GM12878 (cell line): ENCODE results near the gene THADA. TPM values are rescaled to one million over a fixed set of nuclear protein-coding genes. Genes with fewer than 3 reads are reported as not detected.

Experiments
- ATAC-seq: fragments of 200-7000 bp; cut with Tn5 transposase; 3 replicates; pipeline ENCODE4 v1.9.1; 2020; ENCODE audit warnings: mild to moderate bottlenecking, moderate library complexity
- BruUV-seq: library from RNA; stranded (reverse); fragments of 400-500 nt; replicated peaks from 2 replicates; lab custom pipeline; 2021; lab: Mats Ljungman, UMichigan
- CTCF ChIA-PET: fragments of 300-600 bp; sonication (Branson Sonifier 250); formaldehyde crosslinking; extraction: SDS; loops from one replicate; lab custom pipeline; 2021; ENCODE audit warnings: inconsistent platforms; lab: Yijun Ruan, JAX
- POLR2A ChIA-PET: fragments of 350-600 bp; formaldehyde crosslinking; extraction: SDS; loops from one replicate; lab custom pipeline; 2021; ENCODE audit warnings: inconsistent platforms; lab: Charles Lee
- RAD21 ChIA-PET: fragments of 300-600 bp; sonication (Branson Sonifier 250); formaldehyde crosslinking; loops from one replicate; lab custom pipeline; 2023; ENCODE audit warnings: antibody characterized with exemption; ENCODE audit not compliant: unreplicated experiment; lab: Charles Lee
- SMC1A ChIA-PET: fragments of 300-600 bp; sonication (Branson Sonifier 250); formaldehyde crosslinking; loops from one replicate; lab custom pipeline; 2023; ENCODE audit not compliant: unreplicated experiment, uncharacterized antibody; lab: Charles Lee
- DNase-seq: peaks from one replicate; pipeline ENCODE4 v3.0.0-alpha.2; 2011; ENCODE audit warnings: low read depth, low spot score
- FAIRE-seq: peaks from 3 replicates; lab custom pipeline; 2011; peaks lifted over from hg19 to GRCh38; lab: Jason Lieb, UNC
- H2AFZ ChIP-seq: 2 replicates; pipeline ENCODE4 v1.6.0; 2011; ENCODE audit warnings: low read depth, low read length, control low read depth; ENCODE audit not compliant: control insufficient read depth
- H3K27ac ChIP-seq: 2 replicates; pipeline ENCODE4 v1.5.1; 2011; ENCODE audit warnings: control low read depth; ENCODE audit not compliant: control insufficient read depth, insufficient read depth
- H3K27me3 ChIP-seq, 2 experiments: replicated peaks in 1 of 2; 2 replicates each; pipeline versions ENCODE4 v1.6.0 to v1.6.1; 2011; ENCODE audit warnings: low read length in 1 of 2; ENCODE audit not compliant: control insufficient read depth in 2 of 2, insufficient read depth in 2 of 2
- H3K36me3 ChIP-seq, 2 experiments: 2 replicates each; pipeline ENCODE4 v1.5.1; 2011; ENCODE audit warnings: low read length in 1 of 2; ENCODE audit not compliant: control insufficient read depth in 2 of 2, insufficient read depth in 2 of 2
- H3K4me1 ChIP-seq: 2 replicates; pipeline ENCODE4 v1.6.1; 2011; ENCODE audit warnings: mild to moderate bottlenecking, low read length, moderate library complexity, mixed read lengths; ENCODE audit not compliant: control insufficient read depth, insufficient read depth
- H3K4me2 ChIP-seq: 2 replicates; pipeline ENCODE4 v1.6.0; 2011; ENCODE audit warnings: control low read depth; ENCODE audit not compliant: control insufficient read depth, insufficient read depth
- H3K4me3 ChIP-seq: fragments of 200-600 bp; sonication (generic); 2 replicates; pipeline ENCODE4 v1.5.1; 2016
- H3K79me2 ChIP-seq: 2 replicates; pipeline ENCODE4 v1.6.0; 2011; ENCODE audit warnings: low read length; ENCODE audit not compliant: control insufficient read depth, insufficient read depth
- H3K9ac ChIP-seq: 2 replicates; pipeline ENCODE4 v1.8.0; 2011; ENCODE audit warnings: low read length, control low read depth, mixed read lengths; ENCODE audit not compliant: control insufficient read depth, insufficient read depth
- H3K9me3 ChIP-seq: replicated peaks from 3 replicates; pipeline ENCODE4 v1.5.1; 2011; ENCODE audit warnings: mild to moderate bottlenecking, low read length; ENCODE audit not compliant: control insufficient read depth, insufficient read depth
- H4K20me1 ChIP-seq: 2 replicates; pipeline ENCODE4 v1.6.0; 2011; ENCODE audit not compliant: control insufficient read depth, insufficient read depth
- LARP7 ChIP-seq: fragments of 450-650 bp; IDR thresholded peaks from 2 replicates; pipeline ENCODE4 v1.6.1; 2017; ENCODE audit warnings: mild to moderate bottlenecking
- NFYA ChIP-seq: IDR thresholded peaks from 2 replicates; pipeline ENCODE4 v1.6.1; 2011; ENCODE audit warnings: low read depth, mild to moderate bottlenecking, low read length, improper control_type of control experiment, borderline replicate concordance
- POLR2AphosphoS2 ChIP-seq: IDR thresholded peaks from 2 replicates; pipeline ENCODE4 v1.6.1; 2011; ENCODE audit warnings: low read depth, mild to moderate bottlenecking, low read length, improper control_type of control experiment, moderate library complexity
- RFX5 ChIP-seq: IDR thresholded peaks from 2 replicates; pipeline ENCODE4 v1.6.1; 2011; ENCODE audit warnings: low read depth, low read length, improper control_type of control experiment
- SIN3A ChIP-seq: IDR thresholded peaks from 2 replicates; pipeline ENCODE4 v1.6.1; 2012; ENCODE audit warnings: low read depth, low read length, improper control_type of control experiment
- SMAD1 ChIP-seq: fragments of 450-650 bp; IDR thresholded peaks from 2 replicates; pipeline ENCODE4 v1.6.1; 2018; ENCODE audit warnings: mild to moderate bottlenecking, low read depth; ENCODE audit not compliant: partially characterized antibody
- WGBS: methylation state at CpG from one replicate; pipeline ENCODE4 v1.1.6; 2016; ENCODE audit warnings: low lambda C conversion rate; ENCODE audit not compliant: insufficient replicate concordance, insufficient coverage; ENCODE audit errors: missing lambda C conversion rate; 5-methylcytosine and 5-hydroxymethylcytosine counted together
- in situ Hi-C: fragments of 300-500 bp; cut with MboI; formaldehyde crosslinking; loops from 9 replicates; pipeline ENCODE4 v1.14.3; 2018; ENCODE audit warnings: mixed read lengths
- intact Hi-C: fragments of 100-400 bp; cut with micrococcal nuclease; formaldehyde crosslinking; loops from one replicate; pipeline ENCODE4 v1.14.2; 2022; ENCODE audit not compliant: unreplicated experiment
- polyA plus RNA-seq, 11 experiments: library from polyadenylated mRNA; depleted of rRNA in 4 of 11; unstranded in 6 of 11; stranded (reverse) in 5 of 11; fragments of >200 nt; fragmentation: Nextera tagmentation in 4 of 11; fragmentation: Illumina TruSeq in 1 of 11; extraction: Ambion mirVana in 4 of 11; extraction: Trizol in 1 of 11; gene quantifications; 1 replicate in 1 of 11; 2 replicates in 10 of 11; pipeline versions ENCODE4 v1.2.1 to v1.2.3, GENCODE V29; 2011 to 2016; ENCODE audit warnings: inconsistent platforms in 2 of 11, missing spikeins in 2 of 11, low read depth in 1 of 11
- total RNA-seq, 4 experiments: library from RNA; depleted of rRNA in 3 of 4; stranded (reverse); fragments of >200 nt in 3 of 4; fragmentation: Illumina TruSeq in 1 of 4; extraction: Trizol in 1 of 4; gene quantifications; 2 replicates each; pipeline versions ENCODE4 v1.2.1 to v1.2.3, GENCODE V29; 2013 to 2021
- TF ChIP-seq, protein P1 (sequence below): fragments of 450-650 bp; IDR thresholded peaks from 2 replicates; pipeline ENCODE4 v1.6.1; 2017; ENCODE audit warnings: mild to moderate bottlenecking, moderate library complexity

The THADA gene
- total and polyA plus RNA-seq, 10 of the 15 experiments (the other 5 are each of a cell fraction or from before 2014, with no cell fraction given) = 14.6 to 33.2 (median 23.2) TPM

DNA sequence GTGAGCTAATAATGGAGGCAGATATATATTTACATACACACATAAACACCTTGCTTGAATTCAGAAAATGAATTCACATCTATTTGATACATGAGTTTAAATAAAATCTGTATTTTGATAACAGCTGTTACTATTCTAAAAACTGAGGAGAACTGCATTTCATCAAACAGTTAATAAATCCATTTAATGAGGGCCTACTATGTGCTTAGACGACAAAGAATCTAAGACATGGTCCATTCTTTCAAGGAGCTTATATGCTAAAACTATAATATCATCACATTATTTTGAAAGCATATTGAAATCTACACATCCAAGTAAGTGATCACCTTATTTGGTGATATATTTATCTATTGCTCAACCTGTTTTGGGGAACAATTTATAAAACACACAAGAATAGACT, 278.6 kb downstream of the THADA start (continued):
- TF ChIP-seq, protein P1, sequence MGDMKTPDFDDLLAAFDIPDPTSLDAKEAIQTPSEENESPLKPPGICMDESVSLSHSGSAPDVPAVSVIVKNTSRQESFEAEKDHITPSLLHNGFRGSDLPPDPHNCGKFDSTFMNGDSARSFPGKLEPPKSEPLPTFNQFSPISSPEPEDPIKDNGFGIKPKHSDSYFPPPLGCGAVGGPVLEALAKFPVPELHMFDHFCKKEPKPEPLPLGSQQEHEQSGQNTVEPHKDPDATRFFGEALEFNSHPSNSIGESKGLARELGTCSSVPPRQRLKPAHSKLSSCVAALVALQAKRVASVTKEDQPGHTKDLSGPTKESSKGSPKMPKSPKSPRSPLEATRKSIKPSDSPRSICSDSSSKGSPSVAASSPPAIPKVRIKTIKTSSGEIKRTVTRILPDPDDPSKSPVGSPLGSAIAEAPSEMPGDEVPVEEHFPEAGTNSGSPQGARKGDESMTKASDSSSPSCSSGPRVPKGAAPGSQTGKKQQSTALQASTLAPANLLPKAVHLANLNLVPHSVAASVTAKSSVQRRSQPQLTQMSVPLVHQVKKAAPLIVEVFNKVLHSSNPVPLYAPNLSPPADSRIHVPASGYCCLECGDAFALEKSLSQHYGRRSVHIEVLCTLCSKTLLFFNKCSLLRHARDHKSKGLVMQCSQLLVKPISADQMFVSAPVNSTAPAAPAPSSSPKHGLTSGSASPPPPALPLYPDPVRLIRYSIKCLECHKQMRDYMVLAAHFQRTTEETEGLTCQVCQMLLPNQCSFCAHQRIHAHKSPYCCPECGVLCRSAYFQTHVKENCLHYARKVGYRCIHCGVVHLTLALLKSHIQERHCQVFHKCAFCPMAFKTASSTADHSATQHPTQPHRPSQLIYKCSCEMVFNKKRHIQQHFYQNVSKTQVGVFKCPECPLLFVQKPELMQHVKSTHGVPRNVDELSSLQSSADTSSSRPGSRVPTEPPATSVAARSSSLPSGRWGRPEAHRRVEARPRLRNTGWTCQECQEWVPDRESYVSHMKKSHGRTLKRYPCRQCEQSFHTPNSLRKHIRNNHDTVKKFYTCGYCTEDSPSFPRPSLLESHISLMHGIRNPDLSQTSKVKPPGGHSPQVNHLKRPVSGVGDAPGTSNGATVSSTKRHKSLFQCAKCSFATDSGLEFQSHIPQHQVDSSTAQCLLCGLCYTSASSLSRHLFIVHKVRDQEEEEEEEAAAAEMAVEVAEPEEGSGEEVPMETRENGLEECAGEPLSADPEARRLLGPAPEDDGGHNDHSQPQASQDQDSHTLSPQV = no peak
- no peak for TF ChIP-seq RFX5
- TF ChIP-seq, all 136 proteins: peak for 0

DNA sequence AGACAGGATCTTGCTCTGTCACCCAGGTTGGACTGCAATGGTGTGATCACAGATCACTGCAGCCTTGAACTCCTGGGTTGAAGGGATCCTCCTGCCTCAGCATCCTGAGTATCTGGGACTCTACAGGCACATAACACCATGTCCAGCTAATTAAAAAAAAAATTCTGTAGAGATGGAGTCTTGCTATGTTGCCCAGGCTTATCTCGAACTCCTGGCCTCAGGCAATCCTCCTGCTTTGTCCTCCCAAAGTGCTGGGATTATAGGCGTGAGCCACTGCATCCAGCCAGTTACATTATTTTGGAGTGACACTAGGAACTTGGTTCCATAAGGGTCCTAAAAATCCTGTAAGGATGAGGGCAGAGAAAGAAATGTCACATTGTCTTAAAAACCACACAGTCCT, 280.4 kb downstream of the THADA start:
- H3K79me2 ChIP-seq = no peaks in the 10 kb centered on the region
- no peak overlapping the region for H3K27ac ChIP-seq
- no peak overlapping the region for H3K4me2 ChIP-seq
- no TSS peak for BruUV-seq
- no peaks in the 10 kb centered on the region; the same call in 2 of the 3 replicates for H3K9me3 ChIP-seq
- H4K20me1 ChIP-seq = no peaks in the 10 kb centered on the region
- TF ChIP-seq SIN3A (no peak), SMAD1 (no peak), NFYA (no peak), POLR2AphosphoS2 (no peak), LARP7 (no peak)
- no peaks in the 10 kb centered on the region for H3K27me3 ChIP-seq
- SMC1A ChIA-PET = no interaction called here
- DNase-seq = no peak
- intact Hi-C loops (no loop called here), in situ Hi-C loops (no loop called here)
- no peak overlapping the region for H3K4me3 ChIP-seq
- 100% methylated on average over 2 of the region's 2 CpGs for WGBS
- RAD21 ChIA-PET = no interaction called here
- H3K4me1 ChIP-seq = peaks cover 9% of the 10 kb centered on the region; the same call in 1 of the 2 replicates
- no peak for ATAC-seq
- H2AFZ ChIP-seq = no peak overlapping the region
- CTCF ChIA-PET = no interaction called here
- H3K9ac ChIP-seq = no peak overlapping the region
- H3K36me3 ChIP-seq = no peaks in the 10 kb centered on the region; a peak in 2 of 4 replicates
- FAIRE-seq = no peak
- POLR2A ChIA-PET = no interaction called here
